Peyer's patch (tissue), 4 donors: ENCODE measurements around the gene CALM3.

ENCODE experiments used
- CTCF ChIP-seq, 6 experiments: fragments of 450-650 bp in 4 of 6; fragments of 200-600 bp in 2 of 6; sonication (generic) in 1 of 6; IDR thresholded peaks; one replicate each; pipeline ENCODE4 v1.5.1; 2017 to 2019; ENCODE audit warnings: antibody characterized with exemption in 6 of 6, mild to moderate bottlenecking in 3 of 6, moderate library complexity in 1 of 6
- POLR2A ChIP-seq, 2 donors: fragments of 450-650 bp; IDR thresholded peaks; one replicate each; pipeline ENCODE4 v1.5.1; 2017; ENCODE audit warnings: antibody characterized with exemption in 2 of 2, mild to moderate bottlenecking in 2 of 2, moderate library complexity in 2 of 2

GRCh38 chr19:46629546-46630025 lies 28.5 kb downstream of the CALM3 start:
- no peak for TF ChIP-seq CTCF (IDR thresholded peaks at IDR 0.05)
- no peak for TF ChIP-seq POLR2A (IDR thresholded peaks at IDR 0.05)
